H9 (cell line): ENCODE measurements around the gene POLR2J2. TPM values are rescaled to one million over a fixed set of nuclear protein-coding genes. Genes with fewer than 3 reads are reported as not detected.
"Not testable (repeated sequence)": the region's sequence is repeated elsewhere in the genome, so short reads cannot be mapped to it uniquely, and the experiment has no call there.

Experiments used
- DNase-seq: peaks from one replicate; pipeline ENCODE4 v3.0.0-alpha.2; 2017
- H2AFZ ChIP-seq: one replicate; pipeline ENCODE4 v1.6.1; 2013; ENCODE audit warnings: mild to moderate bottlenecking, low read length, control low read depth, moderate library complexity
- H2AK5ac ChIP-seq: 2 replicates; pipeline ENCODE4 v1.6.1; 2013; ENCODE audit warnings: low read length, control low read depth, mixed read lengths; ENCODE audit not compliant: insufficient read length
- H2BK120ac ChIP-seq: one replicate; pipeline ENCODE4 v1.6.1; 2013; ENCODE audit warnings: low read depth, mild to moderate bottlenecking, low read length, control low read depth, inconsistent platforms; ENCODE audit not compliant: poor library complexity, severe bottlenecking
- H2BK12ac ChIP-seq: 2 replicates; pipeline ENCODE4 v1.6.1; 2013; ENCODE audit warnings: low read length, control low read depth, mixed read lengths, low read depth; ENCODE audit not compliant: insufficient read length
- H2BK15ac ChIP-seq: 2 replicates; pipeline ENCODE4 v1.6.1; 2013; ENCODE audit warnings: low read depth, low read length, control low read depth
- H2BK20ac ChIP-seq: one replicate; pipeline ENCODE4 v1.6.1; 2013; ENCODE audit warnings: low read depth, mild to moderate bottlenecking, low read length, control low read depth, inconsistent platforms; ENCODE audit not compliant: poor library complexity, severe bottlenecking
- H2BK5ac ChIP-seq: 2 replicates; pipeline ENCODE4 v1.6.1; 2013; ENCODE audit warnings: low read length, control low read depth, mixed read lengths; ENCODE audit not compliant: insufficient read length
- H3K14ac ChIP-seq: 2 replicates; pipeline ENCODE4 v1.6.1; 2013; ENCODE audit warnings: low read length, control low read depth; ENCODE audit not compliant: insufficient read depth
- H3K18ac ChIP-seq: 2 replicates; pipeline ENCODE4 v1.6.1; 2013; ENCODE audit warnings: low read depth, mild to moderate bottlenecking, mixed read lengths, low read length, control low read depth; ENCODE audit not compliant: insufficient read length
- H3K23ac ChIP-seq: 2 replicates; pipeline ENCODE4 v1.6.1; 2013; ENCODE audit warnings: low read length, control low read depth, mixed read lengths, low read depth; ENCODE audit not compliant: insufficient read length
- H3K23me2 ChIP-seq: 2 replicates; pipeline ENCODE4 v1.6.1; 2013; ENCODE audit warnings: low read depth, mild to moderate bottlenecking, mixed read lengths, low read length, control low read depth; ENCODE audit not compliant: insufficient read length, poor library complexity, severe bottlenecking
- H3K27ac ChIP-seq: 2 replicates; pipeline ENCODE4 v1.5.1; 2013; ENCODE audit warnings: low read length, control low read depth, mixed read lengths, low read depth; ENCODE audit not compliant: insufficient read length
- H3K27me3 ChIP-seq: 2 replicates; pipeline ENCODE4 v1.6.1; 2013; ENCODE audit warnings: low read length, control low read depth, inconsistent platforms; ENCODE audit not compliant: insufficient read depth
- H3K4ac ChIP-seq: 2 replicates; pipeline ENCODE4 v1.6.1; 2013; ENCODE audit warnings: low read depth, mild to moderate bottlenecking, control low read depth, inconsistent platforms, low read length, moderate library complexity
- H3K4me1 ChIP-seq: 2 replicates; pipeline ENCODE4 v1.6.1; 2013; ENCODE audit warnings: low read length, control low read depth, inconsistent platforms; ENCODE audit not compliant: insufficient read depth
- H3K4me2 ChIP-seq: 2 replicates; pipeline ENCODE4 v1.6.1; 2013; ENCODE audit warnings: low read length, control low read depth, mixed read lengths; ENCODE audit not compliant: insufficient read length, insufficient read depth
- H3K56ac ChIP-seq: 2 replicates; pipeline ENCODE4 v1.6.1; 2013; ENCODE audit warnings: low read depth, mild to moderate bottlenecking, mixed read lengths, low read length, control low read depth; ENCODE audit not compliant: insufficient read length
- H3K79me1 ChIP-seq: 2 replicates; pipeline ENCODE4 v1.6.1; 2013; ENCODE audit warnings: low read depth, mild to moderate bottlenecking, moderate library complexity, low read length, control low read depth, inconsistent platforms; ENCODE audit not compliant: insufficient read depth, poor library complexity, severe bottlenecking
- H3K79me2 ChIP-seq: 2 replicates; pipeline ENCODE4 v1.6.1; 2013; ENCODE audit warnings: low read length, control low read depth, inconsistent platforms; ENCODE audit not compliant: insufficient read depth
- H3K9ac ChIP-seq: 2 replicates; pipeline ENCODE4 v1.6.1; 2013; ENCODE audit warnings: low read length, control low read depth, mixed read lengths; ENCODE audit not compliant: insufficient read length; ENCODE audit errors: extremely low read depth
- H3K9me3 ChIP-seq: one replicate; pipeline ENCODE4 v1.6.1; 2013; ENCODE audit warnings: low read depth, low read length, inconsistent platforms; ENCODE audit not compliant: control insufficient read depth
- H3T11ph ChIP-seq: one replicate; pipeline ENCODE4 v1.6.1; 2013; ENCODE audit warnings: mild to moderate bottlenecking, low read length, control low read depth, inconsistent platforms
- H4K20me1 ChIP-seq: one replicate; pipeline ENCODE4 v1.6.1; 2013; ENCODE audit not compliant: control insufficient read depth, insufficient read length, insufficient read depth
- H4K5ac ChIP-seq: 2 replicates; pipeline ENCODE4 v1.6.1; 2013; ENCODE audit warnings: low read depth, mild to moderate bottlenecking, mixed read lengths, low read length, control low read depth; ENCODE audit not compliant: insufficient read length
- H4K8ac ChIP-seq: replicated peaks from 2 replicates; pipeline ENCODE4 v1.6.1; 2013; ENCODE audit warnings: low read length, control low read depth, mixed read lengths, low read depth; ENCODE audit not compliant: insufficient read length
- H4K91ac ChIP-seq: 2 replicates; pipeline ENCODE4 v1.6.1; 2013; ENCODE audit warnings: low read depth, mild to moderate bottlenecking, moderate library complexity, mixed read lengths, low read length, control low read depth; ENCODE audit not compliant: insufficient read length
- H3K27ac Mint-ChIP-seq, 3 experiments: 2 replicates in 2 of 3; 3 replicates in 1 of 3; pipeline ENCODE4 v1.8.0; 2020 to 2021; ENCODE audit warnings: mixed read lengths in 3 of 3, mild to moderate bottlenecking in 1 of 3, moderate library complexity in 1 of 3
- H3K27me3 Mint-ChIP-seq: 2 replicates; pipeline ENCODE4 v1.8.0; 2021; ENCODE audit warnings: low read depth, mild to moderate bottlenecking, moderate library complexity, mixed read lengths
- H3K36me3 Mint-ChIP-seq, 3 experiments: 2 replicates in 2 of 3; 3 replicates in 1 of 3; pipeline ENCODE4 v1.8.0; 2020 to 2021; ENCODE audit warnings: low read depth in 3 of 3, mixed read lengths in 3 of 3; ENCODE audit not compliant: insufficient read depth in 1 of 3
- H3K4me1 Mint-ChIP-seq, 2 experiments: 2 replicates each; pipeline ENCODE4 v1.8.0; 2020; ENCODE audit warnings: mixed read lengths in 2 of 2
- H3K4me3 Mint-ChIP-seq, 2 experiments: 2 replicates in 1 of 2; 3 replicates in 1 of 2; pipeline ENCODE4 v1.8.0; 2020 to 2021; ENCODE audit warnings: mild to moderate bottlenecking in 2 of 2, mixed read lengths in 2 of 2, moderate library complexity in 1 of 2
- H3K9me3 Mint-ChIP-seq, 2 experiments: 2 replicates in 1 of 2; 3 replicates in 1 of 2; pipeline ENCODE4 v1.8.0; 2020; ENCODE audit warnings: mild to moderate bottlenecking in 2 of 2, mixed read lengths in 2 of 2, moderate library complexity in 1 of 2
- WGBS: extraction: QIAGEN DNeasy Blood & Tissue Kit; methylation state at CpG from one replicate; pipeline ENCODE4 v1.1.7; 2013; ENCODE audit warnings: missing lambda C conversion rate, low lambda C conversion rate, mixed read lengths; ENCODE audit not compliant: insufficient read length; ENCODE audit errors: extremely low coverage; 5-methylcytosine and 5-hydroxymethylcytosine counted together
- total RNA-seq: library from RNA; stranded (reverse); gene quantifications from 2 replicates; pipeline ENCODE4 v1.2.1, GENCODE V29; 2021

POLR2J2 gene
- total RNA-seq, 1 experiment from 2014 or later: 3.6 TPM

- not testable (repeated sequence) for H3K4me1 Mint-ChIP-seq, H2BK120ac ChIP-seq, H3K18ac ChIP-seq, H2BK15ac ChIP-seq, H3K79me2 ChIP-seq, H3K4ac ChIP-seq, H2BK5ac ChIP-seq, H3K27ac Mint-ChIP-seq, H3K27ac ChIP-seq, H4K91ac ChIP-seq, H3K27me3 ChIP-seq, H2AK5ac ChIP-seq, H3K14ac ChIP-seq, H3K23me2 ChIP-seq, H3K4me3 Mint-ChIP-seq, H3K56ac ChIP-seq, H4K5ac ChIP-seq, H3K79me1 ChIP-seq, H3K9me3 ChIP-seq, H3K9ac ChIP-seq, H3K4me2 ChIP-seq, H2AFZ ChIP-seq, H2BK20ac ChIP-seq, H4K20me1 ChIP-seq, H3K9me3 Mint-ChIP-seq, H3K23ac ChIP-seq, H4K8ac ChIP-seq, DNase-seq, H2BK12ac ChIP-seq, H3K36me3 Mint-ChIP-seq, H3K4me1 ChIP-seq, H3T11ph ChIP-seq
- no CpG with 5 or more reads among the region's 74 CpGs for WGBS
- peaks cover 21% of the 10 kb centered on the region for H3K27me3 Mint-ChIP-seq
Measured at GRCh38 chr7:102689436-102690282, 18.2 kb upstream of the POLR2J2 start.

GRCh38 chr7:102688299-102689036 is 17.0 kb upstream of the POLR2J2 start:
- H3K14ac ChIP-seq, H3K79me1 ChIP-seq, H3K4me1 Mint-ChIP-seq, H3K9ac ChIP-seq, H3K4ac ChIP-seq, H3K27ac Mint-ChIP-seq, H2BK120ac ChIP-seq, H3K9me3 ChIP-seq, H3K23me2 ChIP-seq, H3T11ph ChIP-seq, H2AFZ ChIP-seq, H3K18ac ChIP-seq, H4K91ac ChIP-seq, H3K27me3 ChIP-seq, H3K56ac ChIP-seq, H3K36me3 Mint-ChIP-seq, H2BK20ac ChIP-seq, H3K9me3 Mint-ChIP-seq, H2AK5ac ChIP-seq, H2BK15ac ChIP-seq, H4K5ac ChIP-seq, H3K4me2 ChIP-seq, H3K23ac ChIP-seq, H3K4me1 ChIP-seq, H3K27ac ChIP-seq, H4K8ac ChIP-seq, H2BK12ac ChIP-seq, H3K79me2 ChIP-seq, H3K4me3 Mint-ChIP-seq, H2BK5ac ChIP-seq, DNase-seq, H4K20me1 ChIP-seq: not testable (repeated sequence)
- WGBS: no CpG with 5 or more reads among the region's 37 CpGs
- peaks cover 13% of the 10 kb centered on the region for H3K27me3 Mint-ChIP-seq
